ENCODE measurements around the gene DDX17.

DNA sequence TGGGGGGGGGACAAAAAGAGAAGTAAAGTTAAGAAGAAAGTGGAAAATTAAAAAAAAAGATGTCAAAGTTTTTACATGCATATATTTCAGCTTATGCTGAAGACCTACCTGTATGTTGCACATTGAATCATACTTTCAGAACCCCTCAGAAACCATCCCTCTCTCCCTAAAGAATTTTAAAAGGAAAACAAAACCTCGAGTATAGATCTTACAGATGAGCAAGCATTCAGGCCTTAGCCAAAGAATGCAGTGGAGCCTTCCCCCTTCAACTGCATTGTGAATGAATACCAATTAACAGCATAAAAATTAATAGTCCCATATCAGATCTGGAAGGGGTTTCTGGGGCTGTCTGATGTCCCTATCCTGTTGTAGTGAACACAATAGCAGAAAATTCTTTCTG, 21.9 kb downstream of the DDX17 start:
- TF ChIP-seq NR1H2 (CRISPR knock-in tag; IDR thresholded peaks at IDR 0.05) (no peak), EGR1 (conservative IDR thresholded peaks at IDR 0.05) (no peak), CC2D1A (IDR thresholded peaks at IDR 0.05) (no peak), TAF1 (IDR thresholded peaks at IDR 0.05; ENCODE audit: control insufficient read depth, extremely low read depth, insufficient read depth, low read length, severe bottlenecking) (no peak), NONO (IDR thresholded peaks at IDR 0.05; ENCODE audit: low read depth in 2 of 2, low read length in 1 of 2) (no peak)
